Stimulated activated CD4-positive, alpha-beta T cell treated with anti-CD3 and anti-CD28 coated beads, Interleukin-4, amount 100 ng/mL, for 48 hours (primary cell): ENCODE data around the gene NLGN1.
"Not testable (repeated sequence)": the region's sequence is repeated elsewhere in the genome, so short reads cannot be mapped to it uniquely, and the experiment has no call there.

Source experiments
- DNase-seq, 2 donors: peaks; one replicate each; pipeline ENCODE4 v3.0.0-alpha.2; 2020; ENCODE audit warnings: low read depth in 2 of 2

The NLGN1 gene

GRCh38 chr3:173429527-173429926 lies 32.0 kb downstream of the NLGN1 start:
- DNase-seq, result no peak

GRCh38 chr3:173430576-173430975 lies 33.0 kb downstream of the NLGN1 start:
- no peak for DNase-seq

GRCh38 chr3:173439004-173439403 lies 41.5 kb downstream of the NLGN1 start:
- DNase-seq, result no peak

GRCh38 chr3:173440514-173440913 lies 43.0 kb downstream of the NLGN1 start:
- no peak for DNase-seq

GRCh38 chr3:173451561-173451960 lies 54.0 kb downstream of the NLGN1 start:
- DNase-seq, result not testable (repeated sequence)

GRCh38 chr3:173463250-173463649 lies 65.7 kb downstream of the NLGN1 start:
- DNase-seq, result no peak

- no peak for DNase-seq
Observed at GRCh38 chr3:173465112-173465511, 67.6 kb downstream of the NLGN1 start.

- DNase-seq, result no peak
Observed at GRCh38 chr3:173465898-173466678, 68.5 kb downstream of the NLGN1 start.

GRCh38 chr3:173467501-173467900 lies 70.0 kb downstream of the NLGN1 start:
- DNase-seq, result no peak

- no peak for DNase-seq
Observed at GRCh38 chr3:173473237-173473636, 75.7 kb downstream of the NLGN1 start.

GRCh38 chr3:173479301-173479700 lies 81.8 kb downstream of the NLGN1 start:
- DNase-seq, result no peak

- DNase-seq, result no peak
Observed at GRCh38 chr3:173501931-173502489, 104.5 kb downstream of the NLGN1 start.

- DNase-seq, result no peak
Observed at GRCh38 chr3:173502983-173503568, 105.5 kb downstream of the NLGN1 start.

GRCh38 chr3:173510565-173510964 lies 113.0 kb downstream of the NLGN1 start:
- DNase-seq, result no peak

- DNase-seq, result no peak
Observed at GRCh38 chr3:173513123-173513522, 115.6 kb downstream of the NLGN1 start.

GRCh38 chr3:173529062-173529711 lies 131.6 kb downstream of the NLGN1 start:
- no peak for DNase-seq

GRCh38 chr3:173531602-173532001 lies 134.1 kb downstream of the NLGN1 start:
- no peak for DNase-seq

- no peak for DNase-seq
Observed at GRCh38 chr3:173538410-173538809, 140.9 kb downstream of the NLGN1 start.

GRCh38 chr3:173545590-173545989 lies 148.0 kb downstream of the NLGN1 start:
- not testable (repeated sequence) for DNase-seq

- DNase-seq, result no peak
Observed at GRCh38 chr3:173547070-173547469, 149.5 kb downstream of the NLGN1 start.

- DNase-seq, result no peak
Observed at GRCh38 chr3:173548261-173548660, 150.7 kb downstream of the NLGN1 start.

- DNase-seq, result no peak
Observed at GRCh38 chr3:173552526-173552925, 155.0 kb downstream of the NLGN1 start.
